ENCODE data around the gene EVI2B.
"Not testable (repeated sequence)": the region's sequence is repeated elsewhere in the genome, so short reads cannot be mapped to it uniquely, and the experiment has no call there.

DNA sequence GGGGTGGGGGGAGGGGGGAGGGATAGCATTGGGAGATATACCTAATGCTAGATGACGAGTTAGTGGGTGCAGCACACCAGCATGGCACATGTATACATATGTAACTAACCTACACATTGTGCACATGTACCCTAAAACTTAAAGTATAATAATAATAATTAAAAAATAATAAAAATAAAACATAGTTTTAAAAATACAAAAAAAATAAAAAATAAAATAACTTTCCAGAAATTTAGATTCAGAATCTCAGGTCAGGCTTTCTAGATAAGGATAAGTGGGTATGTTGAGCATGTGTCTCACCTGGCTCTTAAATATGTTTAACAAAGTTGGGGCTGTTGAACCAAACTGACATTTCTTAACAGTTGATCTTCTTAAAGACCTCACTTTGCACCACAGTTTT lies 25.9 kb downstream of the EVI2B start:
- TF ChIP-seq EZH2 (IDR thresholded peaks at IDR 0.05; ENCODE audit: insufficient read depth, poor library complexity, severe bottlenecking); EZH2phosphoT487 (IDR thresholded peaks at IDR 0.05; ENCODE audit: insufficient read depth, low read depth): not testable (repeated sequence)

All from GM23248 (cell line).